IPS-20b (cell line): Measurements from ENCODE around the gene KLF1.
"Not testable (repeated sequence)": the region's sequence is repeated elsewhere in the genome, so short reads cannot be mapped to it uniquely, and the experiment has no call there.

Experiments
- H3K27ac ChIP-seq: one replicate; pipeline ENCODE4 v1.5.1; 2013; ENCODE audit warnings: low read length
- H3K27me3 ChIP-seq: 2 replicates; pipeline ENCODE4 v1.6.1; 2013; ENCODE audit warnings: mild to moderate bottlenecking, low read length, inconsistent platforms; ENCODE audit not compliant: insufficient read depth
- H3K36me3 ChIP-seq: 2 replicates; pipeline ENCODE4 v1.6.1; 2013; ENCODE audit warnings: low read depth, mild to moderate bottlenecking, inconsistent platforms, low read length, moderate library complexity; ENCODE audit not compliant: insufficient read depth
- H3K4me1 ChIP-seq: 2 replicates; pipeline ENCODE4 v1.6.1; 2013; ENCODE audit warnings: mild to moderate bottlenecking, control low read depth, inconsistent platforms, low read length, moderate library complexity; ENCODE audit not compliant: insufficient read depth
- H3K4me3 ChIP-seq: 2 replicates; pipeline ENCODE4 v1.5.1; 2013; ENCODE audit warnings: mild to moderate bottlenecking, low read length, inconsistent platforms
- H3K9ac ChIP-seq: 2 replicates; pipeline ENCODE4 v1.6.1; 2013; ENCODE audit warnings: low read depth, mild to moderate bottlenecking, inconsistent platforms, low read length, moderate library complexity
- H3K9me3 ChIP-seq: 2 replicates; pipeline ENCODE4 v1.6.1; 2013; ENCODE audit warnings: mild to moderate bottlenecking, low read depth, low read length, inconsistent platforms; ENCODE audit not compliant: insufficient read depth

Gene KLF1

GRCh38 chr19:12915860-12916259 is 28.9 kb upstream of the KLF1 start:
- not testable (repeated sequence) for H3K9ac ChIP-seq, H3K4me3 ChIP-seq, H3K9me3 ChIP-seq, H3K36me3 ChIP-seq, H3K27ac ChIP-seq
- Histone ChIP-seq H3K4me1 (peaks cover 15% of the 10 kb centered on the region; the same call in 1 of the 2 replicates), H3K27me3 (peaks cover 13% of the 10 kb centered on the region)

- peak overlapping the region; percentile 46; the same call in 1 of the 2 replicates for H3K4me3 ChIP-seq
- no peaks in the 10 kb centered on the region for H3K9me3 ChIP-seq
- no peaks in the 10 kb centered on the region for H3K36me3 ChIP-seq
- no peak overlapping the region for H3K27ac ChIP-seq
- H3K4me1 ChIP-seq: peaks cover 15% of the 10 kb centered on the region; the same call in 1 of the 2 replicates
- H3K9ac ChIP-seq: peak overlapping the region; percentile 59; the same call in 1 of the 2 replicates
- H3K27me3 ChIP-seq: peaks cover 13% of the 10 kb centered on the region
Observed at GRCh38 chr19:12913851-12914690, 27.1 kb upstream of the KLF1 start.

- peak overlapping the region; percentile 46 for H3K4me3 ChIP-seq
- no peak overlapping the region for H3K27ac ChIP-seq
- no peaks in the 10 kb centered on the region for H3K9me3 ChIP-seq
- peaks cover 15% of the 10 kb centered on the region; the same call in 1 of the 2 replicates for H3K4me1 ChIP-seq
- H3K27me3 ChIP-seq: peaks cover 4% of the 10 kb centered on the region
- H3K9ac ChIP-seq: peak overlapping the region; percentile 59; the same call in 1 of the 2 replicates
- no peaks in the 10 kb centered on the region for H3K36me3 ChIP-seq
Observed at GRCh38 chr19:12913011-12913561, 26.1 kb upstream of the KLF1 start.

- Histone ChIP-seq H3K27ac (no peak overlapping the region), H3K9me3 (no peaks in the 10 kb centered on the region), H3K4me3 (peak overlapping the region; percentile 46; the same call in 1 of the 2 replicates), H3K36me3 (no peaks in the 10 kb centered on the region), H3K9ac (peak overlapping the region; percentile 59; the same call in 1 of the 2 replicates), H3K27me3 (no peaks in the 10 kb centered on the region), H3K4me1 (peaks cover 15% of the 10 kb centered on the region; the same call in 1 of the 2 replicates)
Observed at GRCh38 chr19:12912571-12912970, 25.6 kb upstream of the KLF1 start.

GRCh38 chr19:12907166-12907565 is 20.2 kb upstream of the KLF1 start:
- H3K9ac ChIP-seq: no peak overlapping the region
- no peaks in the 10 kb centered on the region for H3K36me3 ChIP-seq
- no peak overlapping the region for H3K4me3 ChIP-seq
- no peak overlapping the region for H3K27ac ChIP-seq
- H3K4me1 ChIP-seq: no peaks in the 10 kb centered on the region; the same call in 1 of the 2 replicates
- H3K9me3 ChIP-seq: no peaks in the 10 kb centered on the region
- H3K27me3 ChIP-seq: no peaks in the 10 kb centered on the region

GRCh38 chr19:12899891-12900518 is 13.0 kb upstream of the KLF1 start:
- H3K27me3 ChIP-seq: no peaks in the 10 kb centered on the region
- H3K27ac ChIP-seq: no peak overlapping the region
- H3K4me1 ChIP-seq: no peaks in the 10 kb centered on the region
- peaks cover 44% of the 10 kb centered on the region for H3K36me3 ChIP-seq
- H3K4me3 ChIP-seq: no peak overlapping the region
- no peaks in the 10 kb centered on the region for H3K9me3 ChIP-seq
- H3K9ac ChIP-seq: no peak overlapping the region

GRCh38 chr19:12896460-12896859 is 9.5 kb upstream of the KLF1 start:
- Histone ChIP-seq H3K9ac (no peak overlapping the region), H3K36me3 (peaks cover 65% of the 10 kb centered on the region), H3K27ac (no peak overlapping the region)

GRCh38 chr19:12893582-12893981 is 6.6 kb upstream of the KLF1 start:
- H3K27me3 ChIP-seq: no peaks in the 10 kb centered on the region; the same call in 1 of the 2 replicates
- no peak overlapping the region for H3K4me3 ChIP-seq
- H3K9ac ChIP-seq: no peak overlapping the region
- no peak overlapping the region for H3K27ac ChIP-seq
- H3K4me1 ChIP-seq: no peaks in the 10 kb centered on the region
- H3K36me3 ChIP-seq: peaks cover 52% of the 10 kb centered on the region
- H3K9me3 ChIP-seq: no peaks in the 10 kb centered on the region

More at GRCh38 chr19:12896460-12896859, 9.5 kb upstream of the KLF1 start:
- H3K4me1 ChIP-seq: no peaks in the 10 kb centered on the region
- no peaks in the 10 kb centered on the region for H3K27me3 ChIP-seq
- no peaks in the 10 kb centered on the region for H3K9me3 ChIP-seq
- no peak overlapping the region for H3K4me3 ChIP-seq

- Histone ChIP-seq H3K36me3 (peaks cover 35% of the 10 kb centered on the region), H3K27ac (no peak overlapping the region), H3K4me3 (peak overlapping the region; percentile 98), H3K9me3 (no peaks in the 10 kb centered on the region), H3K4me1 (no peaks in the 10 kb centered on the region), H3K27me3 (peaks cover 16% of the 10 kb centered on the region), H3K9ac (peak overlapping the region; percentile 84)
Observed at GRCh38 chr19:12891553-12892021, 4.6 kb upstream of the KLF1 start.

GRCh38 chr19:12890787-12891552 is 4.0 kb upstream of the KLF1 start, which contains the start of gene GCDH:
Gene GCDH, plus strand, starts transcription at chr19:12891160. Its CDS starts 145 bp downstream, at chr19:12891305.
- H3K9ac ChIP-seq: peak within 1 kb of the TSS; percentile 86
- H3K36me3 ChIP-seq: peaks cover 28% of the 10 kb centered on the region
- peak within 1 kb of the TSS; percentile 98 for H3K4me3 ChIP-seq
- H3K27me3 ChIP-seq: peaks cover 22% of the 10 kb centered on the region
- H3K4me1 ChIP-seq: no peaks in the 10 kb centered on the region
- peak within 1 kb of the TSS; percentile 90 for H3K27ac ChIP-seq
- H3K9me3 ChIP-seq: no peaks in the 10 kb centered on the region

- Histone ChIP-seq H3K4me3 (peak overlapping the region; percentile 79), H3K9ac (peak overlapping the region; percentile 86; the same call in 1 of the 2 replicates), H3K36me3 (peaks cover 25% of the 10 kb centered on the region), H3K27ac (peak overlapping the region; percentile 90), H3K27me3 (peaks cover 26% of the 10 kb centered on the region)
- not testable (repeated sequence) for H3K4me1 ChIP-seq, H3K9me3 ChIP-seq
Observed at GRCh38 chr19:12890299-12890786, 3.3 kb upstream of the KLF1 start.
